HepG2 (cell line): ENCODE data around the gene NRN1L. TPM values are rescaled to one million over a fixed set of nuclear protein-coding genes. Genes with fewer than 3 reads are reported as not detected.

Experiments
- ATAC-seq: fragments of 200-7000 bp; cut with Tn5 transposase; 3 replicates; pipeline ENCODE4 v1.9.1; 2020; ENCODE audit warnings: mild to moderate bottlenecking, moderate library complexity
- BruUV-seq: library from RNA; stranded (reverse); fragments of 400-500 nt; replicated peaks from 2 replicates; lab custom pipeline; 2021; lab: Mats Ljungman, UMichigan
- CTCF ChIA-PET: fragments of 300-600 bp; formaldehyde crosslinking; extraction: SDS; loops from one replicate; lab custom pipeline; 2021; ENCODE audit warnings: low total read pairs, inconsistent platforms, low intra/inter-chr PET ratio; lab: Yijun Ruan, JAX
- POLR2A ChIA-PET: fragments of 350-600 bp; sonication (Branson Sonifier 250); formaldehyde crosslinking; loops from one replicate; lab custom pipeline; 2020; ENCODE audit warnings: antibody characterized with exemption, inconsistent platforms; lab: Yijun Ruan, JAX
- DNase-seq: peaks from one replicate; pipeline ENCODE4 v3.0.0-alpha.2; 2015; ENCODE audit warnings: low spot score
- FAIRE-seq: peaks from 3 replicates; lab custom pipeline; 2011; peaks lifted over from hg19 to GRCh38; lab: Jason Lieb, UNC
- H2AFZ ChIP-seq: one replicate; pipeline ENCODE4 v1.6.1; 2011; ENCODE audit warnings: low read length, inconsistent platforms
- H3K27ac ChIP-seq: fragments of 300-600 bp; 3 replicates; pipeline ENCODE4 v1.8.0; 2011; ENCODE audit warnings: mixed run types, mild to moderate bottlenecking, mixed read lengths, low read length, inconsistent platforms; ENCODE audit not compliant: insufficient read depth; ENCODE audit errors: extremely low read length
- H3K27me3 ChIP-seq, 2 experiments: fragments of 200-600 bp in 1 of 2; 2 replicates in 1 of 2; 3 replicates in 1 of 2; pipeline versions ENCODE4 v1.6.0 to v1.8.0; 2011; ENCODE audit warnings: low read length in 2 of 2, mild to moderate bottlenecking in 2 of 2, moderate library complexity in 2 of 2, inconsistent platforms in 1 of 2; ENCODE audit not compliant: insufficient read depth in 2 of 2, control insufficient read depth in 1 of 2
- H3K36me3 ChIP-seq, 2 experiments: fragments of 200-600 bp in 1 of 2; replicated peaks in 1 of 2; 2 replicates in 1 of 2; 3 replicates in 1 of 2; pipeline versions ENCODE4 v1.5.1 to v1.8.0; 2011; ENCODE audit warnings: low read length in 2 of 2, inconsistent platforms in 1 of 2; ENCODE audit not compliant: insufficient read depth in 2 of 2, control insufficient read depth in 1 of 2
- H3K4me1 ChIP-seq: 2 replicates; pipeline ENCODE4 v1.5.1; 2012; ENCODE audit warnings: low read length, inconsistent platforms; ENCODE audit not compliant: insufficient read depth
- H3K4me2 ChIP-seq: 2 replicates; pipeline ENCODE4 v1.6.0; 2011; ENCODE audit warnings: low read depth, low read length, inconsistent platforms
- H3K4me3 ChIP-seq, 3 experiments: fragments of 200-600 bp in 1 of 3; sonication (generic), shearing (Covaris generic) in 1 of 3; replicated peaks in 1 of 3; 2 replicates each; pipeline ENCODE4 v1.5.1; 2011 to 2016; ENCODE audit warnings: low read length in 3 of 3, inconsistent platforms in 2 of 3, low read depth in 2 of 3, mild to moderate bottlenecking in 2 of 3, control low read depth in 1 of 3, mixed read lengths in 1 of 3; ENCODE audit not compliant: insufficient read depth in 1 of 3
- H3K79me2 ChIP-seq: one replicate; pipeline ENCODE4 v1.6.1; 2011; ENCODE audit warnings: low read length, inconsistent platforms; ENCODE audit not compliant: insufficient read depth
- H3K9ac ChIP-seq: 2 replicates; pipeline ENCODE4 v1.6.0; 2011; ENCODE audit warnings: mild to moderate bottlenecking, low read depth, low read length, inconsistent platforms; ENCODE audit not compliant: insufficient read depth
- H3K9me3 ChIP-seq: 2 replicates; pipeline ENCODE4 v1.5.1; 2012; ENCODE audit warnings: mild to moderate bottlenecking, low read length
- H4K20me1 ChIP-seq: 2 replicates; pipeline ENCODE4 v1.6.0; 2011; ENCODE audit warnings: inconsistent platforms, mild to moderate bottlenecking, low read length, moderate library complexity; ENCODE audit not compliant: insufficient read depth
- BRF2 ChIP-seq: sonication (generic); formaldehyde crosslinking; IDR thresholded peaks from 2 replicates; pipeline ENCODE4 v1.8.1; 2022; ENCODE audit warnings: mild to moderate bottlenecking, missing genetic modification reagents
- GMEB2 ChIP-seq: IDR thresholded peaks from 2 replicates; pipeline ENCODE4 v1.6.1; 2016; ENCODE audit warnings: missing biosample characterization, missing genetic modification reagents, low read depth
- KDM5A ChIP-seq: fragments of 200-600 bp; sonication (generic); IDR thresholded peaks from 2 replicates; pipeline ENCODE4 v1.7.0; 2018; ENCODE audit warnings: antibody characterized with exemption, mild to moderate bottlenecking, low read length, borderline replicate concordance
- KMT2B ChIP-seq: IDR thresholded peaks from 2 replicates; pipeline ENCODE4 v1.6.1; 2016; ENCODE audit warnings: missing genetic modification reagents, missing compliant biosample characterization
- MIER3 ChIP-seq: IDR thresholded peaks from 2 replicates; pipeline ENCODE4 v1.6.1; 2016; ENCODE audit warnings: missing compliant biosample characterization, borderline replicate concordance
- NFIB ChIP-seq: sonication (generic); formaldehyde crosslinking; IDR thresholded peaks from 2 replicates; pipeline ENCODE4 v1.9.0; 2021; ENCODE audit warnings: missing genetic modification reagents, mild to moderate bottlenecking, borderline replicate concordance
- NKX3-1 ChIP-seq: sonication (generic); formaldehyde crosslinking; IDR thresholded peaks from 2 replicates; pipeline ENCODE4 v1.5.0; 2020; ENCODE audit warnings: missing genetic modification reagents
- PRDM10 ChIP-seq: sonication (generic); formaldehyde crosslinking; IDR thresholded peaks from 2 replicates; pipeline ENCODE4 v1.4.0; 2020; ENCODE audit warnings: low read depth, missing genetic modification reagents
- RFX3 ChIP-seq: IDR thresholded peaks from 2 replicates; pipeline ENCODE4 v1.6.1; 2016; ENCODE audit warnings: missing biosample characterization, missing genetic modification reagents
- TBX2 ChIP-seq: sonication (generic); formaldehyde crosslinking; IDR thresholded peaks from 2 replicates; pipeline ENCODE4 v1.5.0; 2020; ENCODE audit warnings: missing genetic modification reagents, mild to moderate bottlenecking, borderline replicate concordance
- TFDP2 ChIP-seq: sonication (generic); formaldehyde crosslinking; IDR thresholded peaks from 2 replicates; pipeline ENCODE4 v1.4.0; 2020; ENCODE audit warnings: missing genetic modification reagents
- ZNF777 ChIP-seq: sonication (generic); formaldehyde crosslinking; IDR thresholded peaks from 2 replicates; pipeline ENCODE4 v1.4.0; 2020; ENCODE audit warnings: missing genetic modification reagents
- ZNF879 ChIP-seq: sonication (generic); formaldehyde crosslinking; IDR thresholded peaks from 2 replicates; pipeline ENCODE4 v1.8.1; 2023; ENCODE audit warnings: missing genetic modification reagents
- ZZZ3 ChIP-seq: sonication (generic); formaldehyde crosslinking; IDR thresholded peaks from 2 replicates; pipeline ENCODE4 v1.4.0; 2020; ENCODE audit warnings: missing genetic modification reagents, mild to moderate bottlenecking, borderline replicate concordance
- WGBS: methylation state at CpG from one replicate; pipeline ENCODE4 v1.1.6; 2017; ENCODE audit warnings: low lambda C conversion rate; 5-methylcytosine and 5-hydroxymethylcytosine counted together
- in situ Hi-C: cut with HindIII; loops from 2 replicates; pipeline ENCODE4 v1.10.0; 2017; ENCODE audit warnings: low pct_unique_long_range_greater_than_20kb; ENCODE audit not compliant: extremely low pct_ligation_motif_present
- intact Hi-C: fragments of 100-400 bp; cut with micrococcal nuclease; formaldehyde crosslinking; loops from one replicate; pipeline ENCODE4 v1.10.0; 2022; ENCODE audit not compliant: unreplicated experiment
- polyA plus RNA-seq, 8 experiments: library from polyadenylated mRNA; depleted of rRNA in 3 of 8; stranded (reverse) in 7 of 8; unstranded in 1 of 8; fragments of >200 nt; fragmentation: Illumina TruSeq in 4 of 8; extraction: Trizol in 4 of 8; gene quantifications; 2 replicates each; pipeline versions ENCODE4 v1.2.1 to v1.2.3, GENCODE V29; 2011 to 2016; ENCODE audit warnings: low read depth in 4 of 8, missing spikeins in 1 of 8, mixed read lengths in 1 of 8; ENCODE audit not compliant: insufficient read depth in 1 of 8
- total RNA-seq, 5 experiments: library from RNA; depleted of rRNA; stranded (reverse); fragments of >200 nt; fragmentation: Illumina TruSeq; extraction: Trizol; gene quantifications; 2 replicates each; pipeline ENCODE4 v1.2.3, GENCODE V29; 2016; ENCODE audit warnings: low read depth in 1 of 5

Gene NRN1L
- total and polyA plus RNA-seq, 2 of the 13 experiments (the other 11 are each of a cell fraction or from before 2014, with no cell fraction given) = 0.53 to 1.2 TPM

GRCh38 chr16:67873435-67874370 is 11.0 kb upstream of the NRN1L start:
- CTCF ChIA-PET = interaction anchor here (2.9 kb wide), 1 partner anchor 57 kb away, joined by 18 read pairs; no protein-coding TSS in a partner anchor
- Histone ChIP-seq H3K4me2 (peak overlapping the region; percentile 91), H2AFZ (no peak overlapping the region), H3K4me3 (peak overlapping the region; percentile 85 to 98 (median 87)), H3K27me3 (no peaks in the 10 kb centered on the region; a peak in 1 of 5 replicates), H3K4me1 (peaks cover 30% of the 10 kb centered on the region), H3K36me3 (peaks cover 39 to 62% of the 10 kb centered on the region in 2 experiments), H4K20me1 (peaks cover 15% of the 10 kb centered on the region), H3K9me3 (no peaks in the 10 kb centered on the region), H3K27ac (peak overlapping the region; percentile 66), H3K9ac (peak overlapping the region; percentile 85), H3K79me2 (peaks cover 31% of the 10 kb centered on the region)
- in situ Hi-C loops (no loop called here), intact Hi-C loops (loop anchor here (1.0 to 5.0 kb wide), 2 partner anchors 21 to 1336 kb away; no protein-coding TSS in a partner anchor)
- peak; percentile 49 for ATAC-seq
- no peak for DNase-seq
- 8% methylated on average over 18 of the region's 23 CpGs for WGBS
- POLR2A ChIA-PET = interaction anchor here (0.6 to 1.3 kb wide), 9 partner anchors 10 to 67 kb away, joined by 3 to 6 read pairs (median 3); partner anchors contain the start of gene TSNAXIP1
- FAIRE-seq = peak; percentile 73
- BruUV-seq = TSS peak; percentile 50
- no peak for TF ChIP-seq RFX3
- TF ChIP-seq ZNF777 (CRISPR knock-in tag) = no peak
- TF ChIP-seq NFIB (CRISPR knock-in tag) = 0 out of 2 replicates have a peak, but pooled peaks have one; percentile 53
- peak; percentile 78; the same call in 1 of the 2 replicates for TF ChIP-seq KDM5A
- no peak for TF ChIP-seq PRDM10
- TF ChIP-seq TBX2 (CRISPR knock-in tag) = no peak
- TF ChIP-seq BRF2 (CRISPR knock-in tag) = no peak
- TF ChIP-seq NKX3-1 (CRISPR knock-in tag) = no peak
- no peak for TF ChIP-seq TFDP2 (CRISPR knock-in tag)
- TF ChIP-seq KMT2B = 0 out of 2 replicates have a peak, but pooled peaks have one; percentile 31
- no peak for TF ChIP-seq GMEB2 (CRISPR knock-in tag)
- peak; percentile 18; the same call in 1 of the 2 replicates for TF ChIP-seq ZZZ3 (CRISPR knock-in tag)
- TF ChIP-seq ZNF879 (CRISPR knock-in tag) = 0 out of 2 replicates have a peak, but pooled peaks have one; percentile 10
- TF ChIP-seq MIER3 = no peak
